ENCODE results near the gene FCRL5.
A peak's percentile ranks its signal among the peaks of the same experiment; 100 is the strongest.

GRCh38 chr1:157505481-157506272, 46.6 kb downstream of the FCRL5 start:
- TF ChIP-seq CTCF (conservative IDR thresholded peaks at IDR 0.05; ENCODE audit: low read length) (peak; percentile 85), EZH2phosphoT487 (IDR thresholded peaks at IDR 0.05; ENCODE audit: borderline replicate concordance) (no peak)
